Measurements from ENCODE around the gene ARL6IP4.

The ARL6IP4 gene

GRCh38 chr12:122958198-122958888 lies 22.1 kb upstream of the ARL6IP4 start:
- DNase-seq (ENCODE audit: low read depth), result no peak

GRCh38 chr12:122959566-122960192 lies 20.8 kb upstream of the ARL6IP4 start:
- DNase-seq (ENCODE audit: low read depth), result no peak

DNA sequence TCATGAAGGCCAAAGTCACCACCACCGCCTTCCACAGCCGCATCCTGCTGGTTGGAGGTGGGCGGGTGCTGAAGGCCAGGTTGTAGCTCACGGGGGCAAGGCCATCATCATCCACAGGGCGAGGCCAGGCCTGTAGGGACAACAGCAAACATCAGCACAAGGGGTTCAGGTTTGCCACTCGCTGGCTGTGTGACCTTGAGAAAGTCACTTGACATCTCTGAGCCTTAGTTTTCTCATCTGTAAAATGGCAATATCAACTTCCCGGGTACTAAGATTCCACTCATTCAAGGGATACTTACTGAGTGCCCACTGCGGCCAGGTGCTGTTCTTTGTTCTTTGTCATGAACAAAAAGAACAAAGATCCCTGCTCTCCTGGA lies 20.3 kb upstream of the ARL6IP4 start:
- DNase-seq (ENCODE audit: low read depth), result no peak

DNA sequence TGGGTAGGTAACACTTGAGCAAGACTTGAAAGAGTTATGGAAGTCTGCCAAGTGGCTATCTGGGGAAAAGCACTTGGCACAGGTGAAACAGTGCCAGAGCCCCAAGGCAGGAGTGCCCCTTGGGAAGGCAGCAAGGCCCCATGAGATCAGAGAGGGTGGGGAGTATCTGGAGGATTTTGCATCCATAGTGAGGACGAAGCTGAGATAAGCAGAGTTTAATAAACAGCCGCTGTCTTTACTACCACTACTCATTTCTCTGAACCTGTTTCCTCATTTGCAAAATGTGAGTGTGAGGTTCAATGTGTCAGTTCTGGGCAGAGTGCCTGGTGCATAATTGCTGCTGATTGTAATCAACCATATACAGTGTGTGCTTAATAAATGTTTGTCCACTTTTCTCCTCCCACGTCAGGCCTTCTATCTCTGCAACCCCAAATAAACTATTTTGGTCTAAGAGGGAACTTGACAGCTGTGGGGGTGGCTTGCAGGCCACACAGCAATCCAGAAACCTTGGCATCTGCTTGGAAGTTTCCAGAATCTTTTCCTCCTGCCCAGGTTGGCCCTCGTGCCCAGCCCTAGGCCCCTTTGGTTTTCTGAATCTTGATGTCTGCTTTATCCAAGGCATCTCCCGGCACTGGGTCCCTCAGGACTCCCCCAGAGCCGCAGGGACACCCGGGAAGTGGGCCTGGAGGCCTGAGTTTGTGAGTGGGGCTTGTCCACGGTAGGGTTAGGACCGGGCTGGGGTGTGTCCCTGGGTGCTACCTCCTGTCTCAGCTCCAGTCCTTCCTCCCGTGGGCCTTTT lies 18.8 kb upstream of the ARL6IP4 start:
- DNase-seq (ENCODE audit: low read depth), result no peak

GRCh38 chr12:122963941-122964265 lies 16.6 kb upstream of the ARL6IP4 start:
- no peak for DNase-seq (ENCODE audit: low read depth)

DNA sequence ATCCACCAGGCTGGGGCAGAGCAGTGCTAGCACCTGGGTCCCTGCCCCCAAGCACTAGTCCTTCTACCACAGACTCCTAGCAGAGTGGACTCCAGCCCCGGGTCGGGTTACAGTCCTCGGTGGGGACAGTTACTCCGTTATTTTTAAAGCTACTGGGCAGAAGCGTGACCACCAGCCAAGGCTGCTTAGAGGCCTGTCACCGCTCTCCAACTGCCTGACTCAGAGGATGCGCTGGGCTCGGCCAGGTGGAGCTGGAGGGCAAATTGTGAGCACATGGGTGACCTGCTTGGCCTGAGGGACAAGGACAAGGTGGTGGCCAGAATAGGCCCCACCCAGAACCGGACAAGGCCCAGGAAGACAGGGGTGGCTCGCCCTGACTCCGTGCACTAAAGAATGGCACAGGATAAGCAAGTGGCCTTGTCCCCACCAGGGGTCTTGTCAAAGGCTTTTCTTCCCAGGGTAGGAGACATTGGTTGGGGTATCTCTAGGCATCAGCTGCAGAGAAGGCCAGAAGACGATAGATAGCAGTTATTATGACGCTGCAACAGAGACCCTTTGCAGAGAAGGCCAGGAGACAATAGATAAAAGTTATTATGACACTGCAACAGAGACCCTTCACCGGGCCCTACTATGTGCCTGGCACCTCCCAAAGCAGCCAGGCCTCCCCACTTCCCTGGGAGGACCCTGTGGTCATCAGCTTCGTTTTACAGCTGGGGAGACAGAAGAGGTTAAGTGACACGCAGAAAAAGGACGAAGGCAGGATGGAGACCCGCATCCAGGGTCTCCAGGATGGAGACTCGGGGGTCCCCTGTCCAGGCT lies 15.8 kb upstream of the ARL6IP4 start:
- no peak for DNase-seq (ENCODE audit: low read depth)

GRCh38 chr12:122965321-122965751 lies 15.1 kb upstream of the ARL6IP4 start:
- DNase-seq (ENCODE audit: low read depth), result no peak

GRCh38 chr12:122965851-122966742 lies 14.4 kb upstream of the ARL6IP4 start, which contains the start of gene ABCB9:
TSS of gene ABCB9 (minus strand) at chr12:122966463. CDS start at chr12:122960235, 6,228 bp downstream.
- peak; percentile 91 for DNase-seq (ENCODE audit: low read depth)

DNA sequence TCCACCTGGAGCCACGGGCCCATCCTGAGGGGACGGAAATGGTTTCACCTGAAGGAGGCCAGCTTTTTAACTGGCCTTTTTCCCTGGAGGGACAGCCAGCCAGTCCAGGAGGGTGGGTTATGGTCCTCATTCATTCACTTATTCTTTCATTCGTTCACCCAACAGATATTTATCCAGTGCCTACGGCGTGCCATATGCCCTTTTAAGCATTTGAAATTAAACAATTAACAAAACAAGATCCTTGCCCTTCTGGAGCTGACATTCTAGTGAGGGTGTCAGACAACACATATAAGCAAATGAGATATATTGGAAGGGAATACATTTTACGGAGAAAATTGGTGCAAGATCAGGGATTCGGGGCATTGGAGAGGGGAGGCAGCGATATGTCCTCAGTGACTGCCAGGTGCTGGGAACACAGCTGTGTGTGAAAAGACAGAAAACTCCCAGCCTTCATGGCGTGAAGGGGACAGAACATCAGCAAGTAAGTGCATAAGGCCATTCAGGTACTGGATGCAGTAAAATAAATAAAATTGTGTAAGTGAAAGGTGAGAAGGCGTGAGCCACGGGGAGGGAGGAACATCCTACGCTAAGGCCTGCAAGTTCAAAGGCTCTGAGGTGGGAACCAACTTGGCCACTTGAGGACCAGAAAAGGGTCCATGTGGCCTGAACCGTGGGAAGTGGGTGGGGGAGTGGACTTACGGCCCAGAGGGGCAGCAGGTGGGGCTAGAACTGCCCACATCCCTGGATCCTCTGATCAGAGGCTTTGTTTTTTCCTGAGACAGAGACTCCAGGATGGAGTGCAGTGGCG lies 13.5 kb upstream of the ARL6IP4 start:
- no peak for DNase-seq (ENCODE audit: low read depth)

DNA sequence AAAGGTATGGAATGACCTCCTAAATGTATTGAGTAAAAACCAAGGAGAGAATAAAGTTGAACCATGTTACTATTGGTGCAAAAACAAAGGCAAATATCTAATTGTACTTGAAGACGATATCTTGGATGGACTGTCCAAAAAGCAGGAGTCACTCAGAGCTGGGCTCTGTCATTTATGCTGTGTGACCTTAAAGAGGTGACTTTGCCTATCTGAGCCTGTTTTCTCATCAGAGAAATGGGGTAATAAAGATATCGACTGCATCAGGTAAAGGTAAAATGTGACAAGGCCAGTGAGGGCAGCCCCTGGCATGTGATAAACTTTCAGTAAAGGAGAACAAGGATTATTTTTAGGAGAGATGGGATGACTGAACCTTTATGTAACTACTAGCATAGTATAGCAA lies 12.4 kb upstream of the ARL6IP4 start:
- DNase-seq (ENCODE audit: low read depth), result no peak

DNA sequence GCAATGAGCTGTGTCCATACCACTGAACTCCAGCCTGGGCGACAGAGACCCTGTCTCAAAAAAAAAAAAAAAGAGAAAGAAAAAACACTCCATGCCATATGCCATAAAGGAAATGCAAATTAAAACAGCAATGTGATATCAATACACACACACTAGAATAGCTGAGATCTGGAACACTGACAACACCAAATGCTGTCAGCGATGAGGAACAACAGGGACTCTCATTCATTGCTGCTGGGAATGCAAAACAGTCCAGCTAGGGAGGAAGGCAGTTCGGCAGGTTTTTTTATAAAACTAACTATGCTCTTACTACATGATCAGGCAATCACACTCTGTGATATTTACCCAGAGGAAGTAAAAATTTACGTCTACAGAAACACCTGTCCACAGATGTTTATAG lies 10.8 kb upstream of the ARL6IP4 start:
- no peak for DNase-seq (ENCODE audit: low read depth)

GRCh38 chr12:122974274-122974891 lies 6.1 kb upstream of the ARL6IP4 start:
- DNase-seq (ENCODE audit: low read depth), result peak; percentile 98

GRCh38 chr12:122974892-122975789 lies 5.3 kb upstream of the ARL6IP4 start, which contains the start of gene OGFOD2:
TSS of gene OGFOD2 (plus strand) at chr12:122975244. CDS start at chr12:122975252, 8 bp downstream.
- DNase-seq (ENCODE audit: low read depth), result peak; percentile 90

DNA sequence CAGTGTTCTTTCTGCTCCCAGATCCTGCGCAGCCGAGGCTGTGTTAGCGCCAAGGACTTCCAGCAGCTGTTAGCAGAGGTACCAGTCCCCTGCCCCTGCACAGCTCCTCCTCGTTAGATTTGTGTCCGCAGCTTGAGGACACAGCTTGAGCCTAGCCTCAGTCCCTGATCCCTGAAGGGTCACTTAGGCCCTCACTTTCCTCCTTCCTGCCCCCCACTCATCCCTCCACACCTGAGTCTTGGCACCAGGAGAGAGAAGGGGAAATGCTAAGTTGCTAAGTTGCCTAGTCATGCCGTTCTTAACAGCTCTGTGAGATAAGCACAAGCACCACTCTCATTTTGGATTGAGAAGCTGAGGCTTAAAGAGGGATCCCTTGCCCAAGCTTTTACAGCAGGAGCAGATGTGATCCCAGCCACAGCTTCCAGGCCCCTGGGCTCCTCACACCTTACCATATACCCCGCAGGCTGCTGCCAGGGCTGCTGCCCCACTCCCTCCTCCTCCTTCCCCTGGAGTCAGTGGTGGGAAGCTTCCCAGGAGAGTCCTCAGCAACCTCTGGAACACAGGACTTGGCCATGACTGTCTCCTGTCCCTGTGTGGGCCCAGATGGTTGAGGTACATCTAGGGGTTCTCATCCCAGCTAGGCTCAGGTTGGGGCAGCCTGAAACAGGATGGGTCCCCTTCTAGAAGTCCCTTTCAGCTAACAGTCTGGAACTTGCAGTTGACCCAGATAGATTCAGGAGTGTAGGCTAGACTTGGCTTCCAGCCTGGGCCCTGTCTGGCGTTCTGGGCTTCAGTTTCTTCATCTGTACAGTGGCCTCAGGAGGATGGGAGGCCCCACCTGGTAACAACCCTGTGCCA lies 4.5 kb upstream of the ARL6IP4 start:
- no peak for DNase-seq (ENCODE audit: low read depth)

- DNase-seq (ENCODE audit: low read depth), result no peak
Observed at GRCh38 chr12:122976648-122976975, 3.9 kb upstream of the ARL6IP4 start.

- no peak for DNase-seq (ENCODE audit: low read depth)
Observed at GRCh38 chr12:122977153-122977552, 3.3 kb upstream of the ARL6IP4 start.

DNA sequence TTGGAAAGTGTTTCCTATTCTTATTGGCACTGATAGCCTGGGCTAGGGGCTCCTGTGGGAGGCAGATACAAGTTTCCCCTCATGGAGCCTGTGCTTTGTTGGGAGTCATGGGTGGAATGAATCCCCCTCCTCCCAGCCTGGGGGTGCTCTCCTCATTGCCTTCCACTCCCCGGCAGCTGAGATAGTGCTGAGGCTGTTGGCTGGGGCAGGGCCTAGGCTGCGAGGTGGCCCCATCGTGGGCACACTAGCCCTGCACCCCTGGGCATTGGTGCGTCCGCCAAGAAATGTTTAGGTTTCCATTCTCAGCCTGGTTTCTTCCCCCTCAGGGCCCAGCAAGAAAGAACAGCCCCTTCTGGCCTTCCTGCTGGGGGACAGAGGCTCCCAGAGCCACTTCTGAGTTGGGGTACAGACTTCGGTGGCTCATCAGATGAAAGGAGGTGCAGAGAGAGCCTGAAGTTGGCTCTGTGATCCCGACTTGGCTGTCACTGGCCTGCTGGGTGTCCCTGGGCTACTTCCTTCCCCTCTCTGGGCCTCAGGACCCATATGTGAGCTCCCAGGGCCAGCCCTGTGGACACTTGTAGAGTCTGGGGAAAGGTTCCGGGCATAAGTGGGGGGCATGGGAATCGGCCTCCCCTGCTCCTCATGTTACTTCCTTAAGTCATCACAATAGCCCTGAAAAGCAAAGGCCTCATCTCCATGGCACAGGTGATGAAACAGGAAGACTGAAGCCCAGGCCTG lies 2.7 kb upstream of the ARL6IP4 start:
- DNase-seq (ENCODE audit: low read depth), result no peak
